IMR-90 (cell line): ENCODE data around the gene INTS3. TPM values are rescaled to one million over a fixed set of nuclear protein-coding genes. Genes with fewer than 3 reads are reported as not detected.

Experiments used
- ATAC-seq: fragments of 200-7000 bp; cut with Tn5 transposase; 2 replicates; pipeline ENCODE4 v1.9.1; 2020; ENCODE audit warnings: low read depth, mild to moderate bottlenecking, moderate library complexity
- BruUV-seq: library from RNA; stranded (reverse); fragments of 400-500 nt; replicated peaks from 2 replicates; lab custom pipeline; 2021; lab: Mats Ljungman, UMichigan
- CTCF ChIA-PET: fragments of 300-600 bp; formaldehyde crosslinking; extraction: SDS; loops from one replicate; lab custom pipeline; 2021; ENCODE audit warnings: antibody characterized with exemption; lab: Yijun Ruan, JAX
- POLR2A ChIA-PET: fragments of 300-600 bp; sonication (Branson Sonifier 250); formaldehyde crosslinking; loops from one replicate; lab custom pipeline; 2022; ENCODE audit warnings: antibody characterized with exemption; ENCODE audit not compliant: unreplicated experiment; lab: Charles Lee
- DNase-seq: peaks from one replicate; pipeline ENCODE4 v3.0.0; 2013
- H2AFZ ChIP-seq: replicated peaks from 2 replicates; pipeline ENCODE3; 2013; ENCODE audit warnings: low read length, mild to moderate bottlenecking; ENCODE audit not compliant: poor library complexity
- H2AK5ac ChIP-seq: 2 replicates; pipeline ENCODE4 v1.6.1; 2013; ENCODE audit warnings: low read depth, low read length, inconsistent platforms
- H2AK9ac ChIP-seq: replicated peaks from 2 replicates; pipeline ENCODE3; 2013; ENCODE audit warnings: mild to moderate bottlenecking, low read depth, low read length, moderate library complexity; ENCODE audit not compliant: poor library complexity
- H2BK120ac ChIP-seq: 2 replicates; pipeline ENCODE4 v1.6.1; 2013; ENCODE audit warnings: low read depth, low read length, inconsistent platforms
- H2BK15ac ChIP-seq: 3 replicates; pipeline ENCODE4 v1.6.1; 2013; ENCODE audit warnings: low read depth, low read length, inconsistent platforms
- H2BK20ac ChIP-seq: 2 replicates; pipeline ENCODE4 v1.6.1; 2013; ENCODE audit warnings: low read depth, mild to moderate bottlenecking, inconsistent platforms, low read length, moderate library complexity
- H2BK5ac ChIP-seq: 2 replicates; pipeline ENCODE4 v1.6.1; 2013; ENCODE audit warnings: mild to moderate bottlenecking, low read depth, low read length, inconsistent platforms; ENCODE audit not compliant: poor library complexity, severe bottlenecking
- H3K14ac ChIP-seq: replicated peaks from 2 replicates; pipeline ENCODE4 v1.6.1; 2013; ENCODE audit warnings: low read depth, low read length, inconsistent platforms
- H3K18ac ChIP-seq: 2 replicates; pipeline ENCODE4 v1.6.1; 2013; ENCODE audit warnings: low read depth, low read length, control low read depth
- H3K23ac ChIP-seq: 2 replicates; pipeline ENCODE4 v1.6.1; 2013; ENCODE audit warnings: low read depth, low read length, inconsistent platforms
- H3K27ac ChIP-seq: 2 replicates; pipeline ENCODE4 v1.5.1; 2013; ENCODE audit warnings: mild to moderate bottlenecking, control low read depth, low read length; ENCODE audit not compliant: insufficient read depth
- H3K27me3 ChIP-seq: 2 replicates; pipeline ENCODE4 v1.6.1; 2013; ENCODE audit warnings: low read length; ENCODE audit not compliant: control insufficient read depth, insufficient read depth
- H3K36me3 ChIP-seq: 2 replicates; pipeline ENCODE4 v1.6.1; 2013; ENCODE audit warnings: low read length, mixed read lengths; ENCODE audit not compliant: control insufficient read depth, insufficient read depth
- H3K4ac ChIP-seq: 2 replicates; pipeline ENCODE4 v1.6.1; 2013; ENCODE audit warnings: low read depth, low read length, inconsistent platforms
- H3K4me1 ChIP-seq: 2 replicates; pipeline ENCODE4 v1.6.1; 2013; ENCODE audit warnings: low read length, mixed read lengths; ENCODE audit not compliant: control insufficient read depth, insufficient read depth
- H3K4me2 ChIP-seq: 2 replicates; pipeline ENCODE4 v1.6.1; 2013; ENCODE audit warnings: low read depth, mild to moderate bottlenecking, control low read depth, low read length, moderate library complexity
- H3K4me3 ChIP-seq: 2 replicates; pipeline ENCODE4 v1.5.1; 2013; ENCODE audit warnings: low read depth, mild to moderate bottlenecking, control low read depth, low read length, moderate library complexity; ENCODE audit not compliant: insufficient read depth
- H3K56ac ChIP-seq: 2 replicates; pipeline ENCODE4 v1.6.1; 2013; ENCODE audit warnings: low read length, inconsistent platforms; ENCODE audit not compliant: insufficient read depth; ENCODE audit errors: extremely low read depth
- H3K79me1 ChIP-seq, 2 experiments: 2 replicates each; pipeline ENCODE4 v1.6.1; 2013; ENCODE audit warnings: low read length in 2 of 2, inconsistent platforms in 1 of 2, low read depth in 1 of 2
- H3K9ac ChIP-seq: 2 replicates; pipeline ENCODE4 v1.6.1; 2013; ENCODE audit warnings: low read depth, low read length, control low read depth
- H3K9me1 ChIP-seq: 2 replicates; pipeline ENCODE4 v1.6.1; 2013; ENCODE audit warnings: low read length, inconsistent platforms; ENCODE audit not compliant: insufficient read depth
- H3K9me3 ChIP-seq: 2 replicates; pipeline ENCODE4 v1.6.1; 2013; ENCODE audit warnings: low read length; ENCODE audit not compliant: control insufficient read depth, insufficient read depth
- H4K20me1 ChIP-seq: 2 replicates; pipeline ENCODE4 v1.6.1; 2013; ENCODE audit warnings: low read length, inconsistent platforms; ENCODE audit not compliant: insufficient read depth
- H4K5ac ChIP-seq: 2 replicates; pipeline ENCODE4 v1.6.1; 2013; ENCODE audit warnings: mild to moderate bottlenecking, low read depth, low read length, control low read depth
- H4K8ac ChIP-seq, 2 experiments: 2 replicates each; pipeline ENCODE4 v1.6.1; 2013; ENCODE audit warnings: low read depth in 2 of 2, low read length in 2 of 2, control low read depth in 1 of 2, inconsistent platforms in 1 of 2
- H4K91ac ChIP-seq: 2 replicates; pipeline ENCODE4 v1.6.1; 2013; ENCODE audit warnings: low read depth, low read length, inconsistent platforms; ENCODE audit not compliant: insufficient read depth
- CEBPB ChIP-seq: IDR thresholded peaks from 2 replicates; pipeline ENCODE4 v1.6.1; 2012; ENCODE audit warnings: low read depth, low read length, improper control_type of control experiment
- CHD1 ChIP-seq: IDR thresholded peaks from 2 replicates; pipeline ENCODE4 v1.6.1; 2012; ENCODE audit warnings: low read depth, low read length, improper control_type of control experiment
- CTCF ChIP-seq: conservative IDR thresholded peaks from 2 replicates; pipeline ENCODE4 v1.5.1; 2012; ENCODE audit warnings: mild to moderate bottlenecking, low read depth, low read length, improper control_type of control experiment
- ELK1 ChIP-seq: fragments of 150-350 bp; IDR thresholded peaks from 2 replicates; pipeline ENCODE4 v1.6.1; 2016; ENCODE audit warnings: low read depth, mild to moderate bottlenecking, low read length, moderate library complexity, borderline replicate concordance
- FOS ChIP-seq: fragments of 150-350 bp; IDR thresholded peaks from 2 replicates; pipeline ENCODE4 v1.6.1; 2016; ENCODE audit warnings: low read depth, low read length
- NFE2L2 ChIP-seq: fragments of 150-350 bp; IDR thresholded peaks from 2 replicates; pipeline ENCODE4 v1.6.1; 2016; ENCODE audit warnings: low read depth, mild to moderate bottlenecking, low read length
- POLR2A ChIP-seq: IDR thresholded peaks from 2 replicates; pipeline ENCODE4 v1.6.1; 2012; ENCODE audit warnings: mild to moderate bottlenecking, low read depth, low read length
- RAD21 ChIP-seq: IDR thresholded peaks from 2 replicates; pipeline ENCODE4 v1.6.1; 2012; ENCODE audit warnings: low read length, improper control_type of control experiment
- RCOR1 ChIP-seq: IDR thresholded peaks from 2 replicates; pipeline ENCODE4 v1.6.1; 2012; ENCODE audit warnings: mild to moderate bottlenecking, low read length, improper control_type of control experiment; ENCODE audit not compliant: insufficient replicate concordance
- USF2 ChIP-seq: fragments of 150-350 bp; IDR thresholded peaks from 2 replicates; pipeline ENCODE4 v1.6.1; 2017; ENCODE audit warnings: mild to moderate bottlenecking, antibody characterized with exemption, low read length, low read depth
- WGBS, 2 experiments: methylation state at CpG; one replicate each; pipeline versions ENCODE4 v1.1.5 to v1.1.7; 2013; ENCODE audit warnings: missing lambda C conversion rate in 2 of 2; ENCODE audit not compliant: insufficient read length in 1 of 2; ENCODE audit errors: extremely low coverage in 2 of 2; 5-methylcytosine and 5-hydroxymethylcytosine counted together
- dilution Hi-C: fragments of 300-500 bp; cut with HindIII; formaldehyde crosslinking; loops from one replicate; pipeline ENCODE4 v1.14.3; 2018; ENCODE audit warnings: low sequenced_read_pairs; ENCODE audit not compliant: unreplicated experiment
- in situ Hi-C: fragments of 300-500 bp; cut with MboI; formaldehyde crosslinking; loops from 3 replicates; pipeline ENCODE4 v1.14.3; 2019; ENCODE audit warnings: low sequenced_read_pairs, inconsistent platforms, mixed read lengths
- intact Hi-C: fragments of 100-400 bp; cut with micrococcal nuclease; formaldehyde crosslinking; loops from 2 replicates; pipeline ENCODE4 v1.10.0; 2022
- polyA plus RNA-seq, 3 experiments: library from polyadenylated mRNA; depleted of rRNA; stranded (reverse); fragments of >200 nt; gene quantifications; 2 replicates each; pipeline ENCODE4 v1.2.3, GENCODE V29; 2012; ENCODE audit warnings: low replicate concordance in 1 of 3
- total RNA-seq: library from RNA; depleted of rRNA; stranded (reverse); fragments of >200 nt; gene quantifications from 2 replicates; pipeline ENCODE4 v1.2.3, GENCODE V29; 2012

Gene INTS3
- total and polyA plus RNA-seq, 2 of the 4 experiments (the other 2 are of a cell fraction) = 33.5 to 59.4 TPM

GRCh38 chr1:153750026-153750995, 22.5 kb downstream of the INTS3 start:
- peaks cover 38% of the 10 kb centered on the region for H3K36me3 ChIP-seq
- no peak overlapping the region for H2AFZ ChIP-seq
- no peak overlapping the region for H2BK5ac ChIP-seq
- ATAC-seq = no peak
- WGBS, 2 experiments = no CpG with 5 or more reads among the region's 6 CpGs
- H3K23ac ChIP-seq = no peak overlapping the region
- no peaks in the 10 kb centered on the region for H4K20me1 ChIP-seq
- H3K9me1 ChIP-seq = no peaks in the 10 kb centered on the region
- no peaks in the 10 kb centered on the region for H3K27me3 ChIP-seq
- H3K4me1 ChIP-seq = peaks cover 2% of the 10 kb centered on the region
- ChIA-PET CTCF (interaction anchor here (0.6 to 1.2 kb wide), 3 partner anchors 36 to 85 kb away, joined by 3 to 5 read pairs (median 5); no protein-coding TSS in a partner anchor), POLR2A (no interaction called here)
- H3K4ac ChIP-seq = no peak overlapping the region
- intact Hi-C loops = no loop called here
- no peak overlapping the region for H3K27ac ChIP-seq
- H3K79me1 ChIP-seq = no peaks in the 10 kb centered on the region; a peak in 2 of 4 replicates
- DNase-seq = no peak
- no peak overlapping the region for H4K8ac ChIP-seq
- H3K18ac ChIP-seq = no peak overlapping the region
- no peak overlapping the region for H3K14ac ChIP-seq
- no peaks in the 10 kb centered on the region for H3K9me3 ChIP-seq
- dilution Hi-C loops = no loop called here
- H2AK9ac ChIP-seq = no peak overlapping the region
- TF ChIP-seq CHD1 (no peak), RCOR1 (no peak), ELK1 (no peak), RAD21 (no peak), USF2 (no peak), NFE2L2 (no peak), FOS (no peak), POLR2A (no peak), CEBPB (no peak), CTCF (no peak)
- H3K56ac ChIP-seq = no peak overlapping the region
- H4K91ac ChIP-seq = no peak overlapping the region
- no peak overlapping the region for H2BK15ac ChIP-seq
- in situ Hi-C loops = no loop called here
- no peak overlapping the region for H4K5ac ChIP-seq
- H3K4me3 ChIP-seq = no peak overlapping the region
- no TSS peak for BruUV-seq
- no peak overlapping the region for H2BK120ac ChIP-seq
- no peak overlapping the region for H2AK5ac ChIP-seq
- H3K9ac ChIP-seq = no peak overlapping the region
- no peak overlapping the region for H3K4me2 ChIP-seq
- no peak overlapping the region for H2BK20ac ChIP-seq
